NAMALWA (cell line): ENCODE results near the gene TRAFD1.
A peak's percentile ranks its signal among the peaks of the same experiment; 100 is the strongest.

Experiments
- DNase-seq: peaks from one replicate; pipeline ENCODE4 v3.0.0-alpha.2; 2015; ENCODE audit warnings: low spot score

TRAFD1 gene

DNA sequence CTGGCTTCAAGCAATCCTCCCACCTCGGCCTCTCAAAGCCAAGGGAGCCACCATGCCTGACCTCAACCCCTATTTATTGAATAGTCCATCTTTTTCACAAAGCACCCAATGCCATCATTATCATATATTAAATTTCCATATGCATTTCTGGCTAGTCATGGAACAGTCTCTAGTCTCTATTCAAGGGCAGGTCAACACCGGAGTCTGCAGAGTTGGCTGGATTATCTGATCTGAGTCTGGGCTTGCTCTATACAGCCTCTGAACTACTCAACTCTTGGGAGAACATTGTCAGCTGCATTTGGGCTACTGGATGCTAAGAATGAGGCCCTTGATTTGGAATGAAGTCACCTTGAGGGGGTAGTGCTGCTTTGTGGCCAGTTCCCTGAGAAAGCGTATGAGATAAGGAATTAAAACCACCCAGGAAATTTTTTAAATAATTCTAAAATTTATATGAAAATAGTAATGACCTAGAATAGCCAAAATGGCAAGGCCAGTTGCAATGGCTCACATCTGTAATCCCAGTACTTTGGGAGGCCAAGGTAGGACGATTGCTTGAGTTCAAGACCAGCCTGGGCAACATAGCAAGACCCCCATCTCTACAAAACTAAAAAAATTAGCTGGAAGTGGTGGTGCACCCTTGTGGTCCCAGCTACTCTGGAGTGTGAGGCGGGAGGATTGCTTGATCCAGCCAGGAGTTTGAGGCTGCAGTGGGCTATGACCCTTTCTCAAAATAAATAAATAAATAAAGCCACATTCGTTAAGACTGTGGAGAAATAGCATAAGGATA, 9.9 kb upstream of the TRAFD1 start:
- no peak for DNase-seq

DNA sequence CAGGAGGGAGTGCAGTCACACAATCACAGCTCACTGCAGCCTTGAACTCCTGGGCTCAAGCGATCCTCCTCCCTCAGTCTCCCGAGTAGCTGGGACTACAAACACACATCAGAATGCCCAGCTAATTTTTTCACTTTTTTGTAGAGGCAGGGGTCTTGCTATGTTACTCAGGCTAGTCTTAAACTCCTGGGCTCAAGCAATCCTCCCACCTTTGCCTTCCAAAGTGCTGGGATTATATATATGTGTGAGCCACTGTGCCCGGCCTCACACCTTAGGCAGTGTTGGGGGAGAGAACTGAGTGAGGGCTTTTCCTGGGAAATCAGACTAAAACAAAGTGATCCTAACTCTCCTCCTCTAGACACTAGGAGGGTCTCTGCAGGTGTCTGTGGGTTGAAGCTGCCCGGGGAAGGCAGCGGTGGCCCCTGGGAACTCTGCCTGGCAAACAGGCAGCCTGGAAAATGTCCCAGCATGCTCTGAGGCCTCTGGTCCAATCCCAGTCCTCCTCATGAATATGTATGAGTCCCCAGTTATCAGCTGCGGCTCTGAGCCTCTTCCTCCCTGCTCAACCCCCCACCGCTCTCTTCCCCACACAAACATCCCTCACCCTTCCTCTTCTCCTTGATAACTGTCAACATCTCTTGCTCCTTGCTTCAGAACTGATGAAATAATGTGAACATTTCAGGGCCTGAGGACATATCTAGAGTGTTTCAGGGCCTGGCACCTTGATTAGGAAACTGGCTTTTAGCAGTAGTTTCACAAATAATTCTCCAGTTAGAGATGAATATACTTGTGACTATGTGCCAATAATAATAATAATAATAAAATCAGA, 8.9 kb upstream of the TRAFD1 start:
- DNase-seq: peak; percentile 68

DNA sequence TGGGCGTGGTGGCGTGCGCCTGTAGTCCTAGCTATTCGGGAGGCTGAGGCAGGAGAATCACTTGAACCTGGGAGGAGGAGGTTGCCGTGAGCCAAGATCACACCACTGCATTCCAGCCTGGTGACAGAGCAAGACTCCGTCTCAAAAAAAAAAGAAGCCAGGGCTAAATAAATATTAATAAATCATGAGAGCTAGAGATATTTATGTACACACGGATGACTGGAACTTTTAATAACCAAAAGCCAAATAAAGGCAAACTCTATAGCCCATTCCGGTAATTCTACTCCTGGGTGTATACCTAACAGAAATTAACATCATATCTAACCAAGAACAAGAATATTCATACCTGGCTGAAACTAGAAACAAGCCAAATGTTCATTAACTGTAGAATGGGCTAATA, 7.7 kb upstream of the TRAFD1 start:
- no peak for DNase-seq

DNA sequence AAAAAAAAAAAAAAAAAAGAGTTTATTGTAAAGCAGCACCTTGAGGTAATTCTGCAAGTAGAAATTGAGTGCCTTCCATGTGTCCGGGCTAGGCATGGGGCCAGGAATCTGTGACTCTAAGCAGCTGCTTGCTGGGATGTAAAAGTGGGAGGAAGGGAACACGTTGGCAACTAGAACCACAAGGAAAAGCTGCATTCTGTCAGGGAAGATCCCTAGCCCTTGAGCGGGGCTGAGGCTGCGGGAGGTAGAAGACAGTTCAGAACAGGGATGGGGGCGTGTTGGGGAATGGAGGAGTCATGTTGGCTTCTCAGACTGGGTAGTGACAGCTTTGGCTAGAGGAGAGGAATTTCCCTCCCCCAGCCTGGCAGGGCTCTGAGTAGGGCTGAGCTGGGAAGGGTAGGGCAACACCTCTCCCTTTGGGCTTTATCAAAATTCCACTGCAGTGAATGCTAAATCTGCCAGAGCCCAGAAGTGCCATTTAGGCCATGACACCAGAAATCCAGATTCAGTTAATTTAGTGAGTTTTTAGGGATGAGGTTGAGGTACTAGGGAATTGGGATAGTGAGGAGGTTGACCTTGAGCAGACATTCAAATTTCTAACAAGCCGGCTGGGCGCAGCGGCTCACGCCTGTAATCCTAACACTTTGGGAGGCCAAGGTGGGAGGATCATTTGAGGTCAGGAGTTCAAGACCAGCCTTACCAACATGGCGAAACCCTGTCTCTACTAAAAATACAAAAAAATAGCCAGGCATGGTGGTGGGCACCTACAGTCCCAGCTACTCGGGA, 3.4 kb upstream of the TRAFD1 start:
- DNase-seq: no peak

DNA sequence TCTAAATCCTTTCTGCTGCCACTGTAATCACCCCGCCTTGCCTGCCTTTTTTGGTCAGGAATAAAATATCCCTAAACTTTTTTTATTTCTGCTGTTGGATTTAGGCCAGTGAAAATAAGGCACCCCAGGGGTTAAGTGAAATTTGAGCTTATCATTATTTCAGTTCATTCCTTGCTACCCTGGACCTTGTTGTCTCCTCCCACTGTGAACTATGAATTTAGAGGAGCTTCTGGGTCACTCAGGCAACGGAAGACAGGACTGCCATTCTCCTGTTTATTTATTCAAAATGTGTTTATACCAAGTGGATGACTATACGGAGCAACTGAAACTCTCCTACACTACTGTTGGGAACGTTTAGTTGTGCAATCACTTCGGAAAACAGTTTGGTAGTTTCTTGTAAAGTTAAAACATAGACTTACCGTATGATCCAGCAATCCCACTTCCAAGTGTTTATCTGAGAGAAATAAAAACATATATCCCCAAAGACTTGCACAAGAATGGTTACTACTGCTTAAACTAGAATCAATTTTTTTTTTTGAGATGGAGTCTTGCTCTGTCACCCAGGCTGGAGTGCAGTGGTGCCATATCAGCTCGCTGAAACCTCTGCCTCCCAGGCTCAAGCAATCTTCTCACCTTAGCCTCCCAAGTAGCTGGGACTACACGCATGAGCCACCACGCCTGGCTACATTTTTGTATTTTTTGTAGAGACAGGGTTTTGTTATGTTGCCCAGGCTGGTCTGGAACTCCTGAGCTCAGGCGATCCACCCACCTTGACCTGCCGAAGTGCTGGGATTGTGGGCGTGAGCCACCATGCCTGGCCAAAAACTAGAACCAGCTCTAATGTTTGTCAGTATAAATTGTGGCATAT, 2.3 kb upstream of the TRAFD1 start:
- no peak for DNase-seq

DNA sequence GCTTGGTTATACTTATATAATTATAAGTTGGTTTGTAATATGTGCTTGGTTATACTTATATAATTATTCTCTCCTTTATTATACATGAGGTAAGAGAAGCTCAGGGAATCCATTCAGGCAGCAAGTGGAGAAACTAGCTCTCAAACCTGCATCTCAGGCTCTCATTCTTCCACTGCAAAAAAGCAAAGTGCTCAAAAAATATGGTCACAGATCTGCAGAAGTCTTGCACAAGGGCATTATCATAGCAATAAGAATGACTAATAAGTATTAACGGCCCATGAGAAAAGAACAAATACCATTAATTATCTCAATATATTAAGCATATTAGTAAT, 476 bp upstream of the TRAFD1 start:
- no peak for DNase-seq

DNA sequence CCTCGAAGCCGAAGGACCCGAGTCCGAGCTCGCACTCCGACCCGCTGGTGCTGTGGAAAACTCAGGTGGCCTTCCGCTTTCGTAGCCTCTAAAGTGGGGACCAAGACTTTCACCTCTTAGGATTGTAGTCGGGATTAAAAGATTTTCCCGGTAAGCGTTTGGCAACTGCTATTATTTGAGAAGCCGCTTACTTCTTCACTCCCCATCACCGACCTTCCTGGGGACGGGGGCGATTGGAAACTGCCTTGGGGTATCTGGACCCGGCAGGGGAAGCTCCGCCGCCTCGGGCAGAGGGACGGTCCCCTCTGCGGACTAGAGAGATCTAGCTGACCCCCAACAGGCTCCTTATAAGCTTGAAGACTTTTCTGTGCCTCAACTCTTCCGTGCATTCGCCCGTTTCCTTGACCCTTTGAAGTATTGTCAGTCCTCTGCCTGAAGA, 659 bp downstream of the TRAFD1 start:
- DNase-seq: no peak

DNA sequence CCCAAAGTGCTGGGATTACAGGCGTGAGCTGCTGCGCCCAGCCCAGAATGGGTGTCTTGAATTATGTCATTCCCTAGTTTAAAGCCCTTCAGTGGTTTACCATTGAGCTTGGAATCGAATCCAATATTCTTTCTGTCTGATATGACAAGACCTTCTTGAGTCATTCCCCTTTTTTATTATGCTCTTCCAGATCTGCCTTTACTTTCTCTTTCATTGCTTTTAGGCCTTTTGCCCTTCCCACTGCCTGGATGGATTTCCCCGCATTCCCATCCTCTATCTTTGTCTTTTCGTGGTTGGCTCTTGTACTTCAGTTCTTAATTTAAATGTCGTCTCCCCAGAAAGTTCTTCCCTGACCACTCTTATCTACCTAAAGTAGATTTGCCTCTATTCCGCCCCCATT, 1.6 kb downstream of the TRAFD1 start:
- DNase-seq: no peak

DNA sequence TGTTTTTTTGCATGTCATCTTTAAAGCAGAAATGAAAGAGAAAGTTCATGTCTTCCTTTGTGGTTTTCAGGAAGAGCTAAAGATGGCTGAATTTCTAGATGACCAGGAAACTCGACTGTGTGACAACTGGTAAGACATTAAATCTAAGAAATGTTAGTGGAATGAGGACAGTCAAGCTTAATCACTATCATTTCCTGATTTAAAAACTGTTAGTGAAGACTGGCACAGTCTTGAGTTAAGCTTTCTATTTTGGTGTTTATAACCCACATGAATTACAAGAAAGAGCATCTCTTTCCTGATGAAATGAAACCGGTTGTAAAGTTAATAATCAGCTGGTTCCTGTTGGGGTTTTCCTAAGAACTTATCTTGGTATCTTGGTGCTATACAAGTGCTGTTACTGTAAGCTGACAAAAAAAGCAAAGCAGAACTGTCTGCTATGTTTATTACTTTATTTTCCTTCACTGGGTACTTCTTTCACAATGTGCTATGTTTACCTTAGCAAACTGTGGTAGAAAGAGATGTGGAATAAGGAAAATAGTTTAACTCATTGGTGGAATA, 5.2 kb downstream of the TRAFD1 start:
- peak; percentile 67 for DNase-seq

DNA sequence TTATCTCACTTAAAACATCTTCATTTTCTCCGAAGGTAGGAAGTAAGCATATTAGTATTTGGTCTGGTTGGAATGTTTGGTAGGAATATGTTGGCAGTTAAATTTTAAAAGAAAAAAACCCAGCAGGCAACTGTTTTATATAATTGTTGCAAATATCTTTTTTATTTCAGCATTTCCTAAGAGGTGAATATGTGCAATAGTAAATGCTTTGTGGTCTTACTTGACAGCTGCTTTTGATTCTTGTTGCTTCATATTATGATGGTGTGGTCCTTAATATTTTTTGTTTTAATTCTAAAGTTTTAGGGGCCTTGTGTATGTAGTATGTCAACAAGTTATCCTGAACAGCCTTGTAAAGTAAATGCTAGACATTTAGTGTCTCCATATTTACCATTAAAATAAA, 6.3 kb downstream of the TRAFD1 start:
- no peak for DNase-seq

DNA sequence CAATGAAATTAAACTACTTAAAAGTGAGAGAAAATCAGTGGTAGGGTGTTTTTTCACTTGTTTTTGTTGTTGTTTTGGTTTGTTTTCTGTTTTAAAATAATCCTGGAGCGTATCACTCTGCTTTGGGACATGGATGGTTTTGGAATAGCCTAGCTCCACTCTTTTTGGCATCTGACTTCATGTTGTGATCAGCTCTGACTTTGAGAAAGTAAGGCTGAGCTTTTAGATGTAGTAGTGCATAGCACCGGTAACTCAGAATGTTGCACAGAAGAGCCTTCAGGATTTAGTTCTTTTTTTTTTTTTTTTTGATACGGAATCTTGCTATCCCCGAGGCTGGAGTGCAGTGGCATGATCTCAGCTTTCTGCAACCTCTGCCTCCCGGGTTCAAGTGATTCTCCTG, 8.1 kb downstream of the TRAFD1 start:
- DNase-seq: no peak

DNA sequence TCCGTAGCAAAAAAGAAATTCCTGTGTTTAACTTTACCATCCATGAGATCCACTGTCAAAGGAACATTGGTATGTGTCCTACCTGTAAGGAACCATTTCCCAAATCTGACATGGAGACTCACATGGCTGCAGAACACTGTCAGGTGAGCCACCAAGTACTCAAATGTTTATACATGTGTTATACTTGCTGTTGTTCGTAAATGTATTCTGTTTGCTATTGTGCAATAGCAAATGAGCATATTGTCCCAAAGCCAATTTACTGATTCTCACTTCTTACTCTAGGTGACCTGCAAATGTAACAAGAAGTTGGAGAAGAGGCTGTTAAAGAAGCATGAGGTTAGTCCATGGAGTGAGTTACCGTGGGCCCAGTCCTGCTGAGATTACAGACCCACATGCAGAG, 9.4 kb downstream of the TRAFD1 start:
- no peak for DNase-seq

DNA sequence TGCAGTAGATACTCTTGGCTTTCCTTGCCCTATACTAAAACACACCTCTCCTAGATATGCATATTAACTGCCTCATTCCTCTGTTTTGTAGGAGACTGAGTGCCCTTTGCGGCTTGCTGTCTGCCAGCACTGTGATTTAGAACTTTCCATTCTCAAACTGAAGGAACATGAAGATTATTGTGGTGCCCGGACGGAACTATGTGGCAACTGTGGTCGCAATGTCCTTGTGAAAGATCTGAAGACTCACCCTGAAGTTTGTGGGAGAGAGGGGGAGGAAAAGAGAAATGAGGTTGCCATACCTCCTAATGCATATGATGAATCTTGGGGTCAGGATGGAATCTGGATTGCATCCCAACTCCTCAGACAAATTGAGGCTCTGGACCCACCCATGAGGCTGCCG, 15.4 kb downstream of the TRAFD1 start:
- DNase-seq: no peak

DNA sequence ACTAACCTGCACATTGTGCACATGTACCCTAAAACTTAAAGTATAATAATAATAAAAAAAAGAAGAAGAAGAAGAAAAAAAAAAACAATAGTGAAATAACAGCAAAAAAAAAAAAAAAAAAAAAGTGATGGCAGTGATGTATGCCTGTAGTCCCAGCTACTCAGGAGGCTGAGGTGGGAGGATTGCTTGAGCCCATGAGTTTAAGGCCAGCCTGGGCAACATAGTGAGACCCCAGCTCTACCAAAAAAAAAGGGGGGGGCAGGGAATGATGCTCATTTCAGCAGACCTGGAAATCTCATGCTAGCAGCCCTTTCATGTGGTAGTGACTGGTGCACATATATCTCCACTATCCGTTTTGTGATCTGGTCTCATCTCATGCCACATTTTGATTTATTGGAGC, 20.8 kb downstream of the TRAFD1 start:
- no peak for DNase-seq

DNA sequence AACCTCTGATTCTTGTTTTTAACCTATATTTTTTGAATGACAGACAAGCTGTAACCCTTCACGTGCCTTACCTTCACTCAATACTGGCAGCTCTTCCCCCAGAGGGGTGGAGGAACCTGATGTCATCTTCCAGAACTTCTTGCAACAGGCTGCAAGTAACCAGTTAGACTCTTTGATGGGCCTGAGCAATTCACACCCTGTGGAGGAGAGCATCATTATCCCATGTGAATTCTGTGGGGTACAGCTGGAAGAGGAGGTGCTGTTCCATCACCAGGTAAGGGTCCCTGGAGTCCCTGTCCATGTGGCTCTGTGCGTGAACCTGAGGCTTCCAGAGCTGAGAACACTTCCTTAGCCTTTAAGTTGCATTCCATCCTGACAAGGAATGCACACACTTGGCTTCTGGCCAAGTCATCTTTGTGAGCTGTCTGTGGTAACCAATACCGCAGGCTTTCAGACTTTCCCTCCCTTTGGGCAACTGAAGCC, 22.7 kb downstream of the TRAFD1 start:
- DNase-seq: no peak

DNA sequence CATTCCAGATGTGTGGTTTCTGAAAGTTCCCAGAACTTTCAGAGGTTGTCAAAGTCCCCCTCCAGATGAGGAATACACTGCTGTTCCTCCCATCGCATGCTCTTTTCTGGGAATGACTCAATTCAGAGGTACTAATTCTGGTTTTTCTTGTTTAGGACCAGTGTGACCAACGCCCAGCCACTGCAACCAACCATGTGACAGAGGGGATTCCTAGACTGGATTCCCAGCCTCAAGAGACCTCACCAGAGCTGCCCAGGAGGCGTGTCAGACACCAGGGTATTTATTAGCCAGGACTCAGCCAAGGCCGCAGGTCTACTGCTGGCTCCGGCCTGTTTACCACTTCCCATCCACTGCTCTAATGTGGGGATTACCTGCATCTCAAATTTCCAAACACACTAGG, 24.2 kb downstream of the TRAFD1 start:
- no peak for DNase-seq

DNA sequence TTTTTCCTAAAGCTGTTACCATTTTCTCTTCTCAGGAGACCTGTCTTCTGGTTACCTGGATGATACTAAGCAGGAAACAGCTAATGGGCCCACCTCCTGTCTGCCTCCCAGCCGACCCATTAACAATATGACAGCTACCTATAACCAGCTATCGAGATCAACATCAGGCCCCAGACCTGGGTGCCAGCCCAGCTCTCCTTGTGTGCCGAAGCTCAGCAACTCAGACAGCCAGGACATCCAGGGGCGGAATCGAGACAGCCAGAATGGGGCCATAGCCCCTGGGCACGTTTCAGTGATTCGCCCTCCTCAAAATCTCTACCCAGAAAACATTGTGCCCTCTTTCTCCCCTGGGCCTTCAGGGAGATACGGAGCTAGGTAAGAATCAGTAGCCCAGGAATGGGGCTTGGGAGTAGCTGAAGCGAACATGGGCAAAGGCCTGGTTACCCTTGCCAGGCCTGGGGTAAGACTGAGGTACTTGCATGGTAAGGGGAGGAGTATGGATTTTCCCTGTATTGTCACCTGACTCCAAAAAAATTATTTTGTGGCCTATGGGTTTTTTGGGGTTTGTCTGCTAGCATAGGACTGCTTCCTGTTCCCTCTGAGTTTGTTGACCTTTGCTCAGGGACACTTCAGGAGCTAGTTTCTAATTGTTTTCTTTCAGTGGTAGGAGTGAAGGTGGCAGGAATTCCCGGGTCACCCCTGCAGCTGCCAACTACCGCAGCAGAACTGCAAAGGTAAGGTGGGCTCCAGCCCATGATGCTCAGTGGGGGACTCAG, 26.6 kb downstream of the TRAFD1 start:
- no peak for DNase-seq

DNA sequence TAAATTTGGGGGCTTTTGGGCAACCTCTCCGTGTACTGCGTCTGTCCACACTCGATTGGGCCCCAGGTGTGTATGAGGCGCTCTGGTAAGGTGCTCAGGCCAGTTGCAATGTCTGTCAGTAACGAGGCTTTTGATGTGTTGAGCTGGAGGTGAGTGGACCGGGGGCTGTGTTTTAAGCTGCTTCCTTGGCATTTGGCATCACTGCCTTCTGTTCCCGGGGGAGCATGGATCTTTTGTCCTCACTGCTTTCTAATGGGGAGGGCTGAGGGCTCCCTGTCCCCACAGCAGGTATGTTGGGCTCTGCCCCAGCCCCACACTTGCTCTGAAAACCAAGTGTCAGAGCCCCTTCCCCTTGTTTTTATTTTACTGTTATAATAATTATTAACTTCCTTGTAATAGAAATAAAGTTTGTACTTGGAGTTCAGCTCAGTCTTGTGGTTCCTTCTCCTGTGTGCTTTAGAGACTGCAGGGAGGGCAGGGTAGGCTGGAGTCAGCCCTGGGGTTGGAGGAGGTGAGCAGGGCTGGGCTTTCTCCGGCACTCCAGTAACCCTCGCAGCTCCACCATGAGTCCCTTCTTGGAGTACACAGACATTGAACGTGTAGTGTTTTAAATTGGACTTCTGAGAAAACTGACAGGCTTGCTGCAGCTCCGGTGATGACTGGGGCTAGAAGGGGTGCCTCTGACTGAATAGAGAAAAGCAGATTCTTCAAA, 28.0 kb downstream of the TRAFD1 start:
- no peak for DNase-seq

DNA sequence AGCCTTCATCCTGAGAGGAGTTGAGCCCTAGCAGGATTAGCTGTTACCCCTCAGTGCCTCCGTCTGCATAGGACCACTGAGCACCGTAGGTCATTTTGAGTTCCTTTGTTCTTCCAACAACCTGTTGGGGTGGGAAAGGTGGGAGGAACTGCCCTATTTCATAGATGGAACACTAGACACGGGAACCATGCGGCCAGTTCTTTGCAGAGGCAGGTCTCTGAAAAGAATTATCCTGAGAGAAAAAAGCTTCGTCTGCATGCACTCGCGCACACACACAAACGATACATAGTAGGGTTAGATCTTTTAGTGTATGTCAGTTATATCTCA, 28.5 kb downstream of the TRAFD1 start:
- no peak for DNase-seq
